Prostate gland (tissue), 2 donors: ENCODE measurements around the gene SOAT1.

ENCODE experiments used
- CTCF ChIP-seq, 4 experiments: fragments of 200-600 bp in 2 of 4; fragments of 450-650 bp in 2 of 4; sonication (generic) in 2 of 4; IDR thresholded peaks; 1 replicate in 3 of 4; 2 replicates in 1 of 4; pipeline ENCODE4 v1.5.1; 2016 to 2019; ENCODE audit warnings: antibody characterized with exemption in 4 of 4, mild to moderate bottlenecking in 2 of 4, moderate library complexity in 2 of 4
- POLR2A ChIP-seq: fragments of 450-650 bp; IDR thresholded peaks from one replicate; pipeline ENCODE4 v1.6.1; 2016; ENCODE audit warnings: antibody characterized with exemption, mild to moderate bottlenecking
- POLR2AphosphoS5 ChIP-seq: sonication (generic); formaldehyde crosslinking; IDR thresholded peaks from one replicate; pipeline ENCODE4 v1.6.1; 2017; ENCODE audit warnings: antibody characterized with exemption

- peak; percentile 80 for TF ChIP-seq POLR2AphosphoS5
- TF ChIP-seq CTCF (IDR thresholded peaks at IDR 0.05): peak in 1 of 4 experiments; percentile 2
- TF ChIP-seq POLR2A: no peak
Observed at GRCh38 chr1:179287946-179288345, 5.7 kb upstream of the SOAT1 start.
